Caco-2 (cell line): ENCODE data around the gene ZNF273. TPM values are rescaled to one million over a fixed set of nuclear protein-coding genes. Genes with fewer than 3 reads are reported as not detected.
A peak's percentile ranks its signal among the peaks of the same experiment; 100 is the strongest.

Experiments used
- BruUV-seq: library from RNA; stranded (reverse); fragments of 400-500 nt; replicated peaks from 2 replicates; lab custom pipeline; 2021; lab: Mats Ljungman, UMichigan
- CTCF ChIA-PET: fragments of 300-600 bp; sonication (Branson Sonifier 250); formaldehyde crosslinking; loops from one replicate; lab custom pipeline; 2022; ENCODE audit warnings: antibody characterized with exemption; lab: Charles Lee
- POLR2A ChIA-PET: fragments of 300-600 bp; sonication (Branson Sonifier 250); formaldehyde crosslinking; loops from one replicate; lab custom pipeline; 2022; ENCODE audit warnings: antibody characterized with exemption; lab: Charles Lee
- DNase-seq, 2 experiments: peaks; one replicate each; pipeline versions ENCODE4 v3.0.0 to v3.0.0-alpha.2; 2020 to 2022
- H3K27me3 ChIP-seq: replicated peaks from 2 replicates; pipeline ENCODE4 v1.6.0; 2011; ENCODE audit warnings: low read length; ENCODE audit not compliant: control insufficient read depth, insufficient read depth
- H3K36me3 ChIP-seq: 2 replicates; pipeline ENCODE4 v1.5.1; 2011; ENCODE audit warnings: low read length; ENCODE audit not compliant: control insufficient read depth, insufficient read depth
- H3K4me1 ChIP-seq: fragments of 250-450 bp; sonication (Bioruptor Pico); 2 replicates; pipeline ENCODE4 v1.5.1; 2020; ENCODE audit warnings: mild to moderate bottlenecking
- H3K4me3 ChIP-seq: 2 replicates; pipeline ENCODE4 v1.5.1; 2011; ENCODE audit warnings: low read depth, mild to moderate bottlenecking, control low read depth, low read length
- H3K9me3 ChIP-seq: fragments of 250-450 bp; sonication (Bioruptor Pico); 2 replicates; pipeline ENCODE4 v1.5.1; 2020; ENCODE audit warnings: mild to moderate bottlenecking, moderate library complexity
- H3K27ac Mint-ChIP-seq: one replicate; pipeline ENCODE4 v1.8.0; 2022; ENCODE audit warnings: mixed read lengths; ENCODE audit not compliant: unreplicated experiment
- H3K27me3 Mint-ChIP-seq: one replicate; pipeline ENCODE4 v1.8.0; 2022; ENCODE audit warnings: mixed read lengths; ENCODE audit not compliant: insufficient read depth, unreplicated experiment
- H3K36me3 Mint-ChIP-seq: one replicate; pipeline ENCODE4 v1.8.0; 2022; ENCODE audit warnings: mild to moderate bottlenecking, mixed read lengths; ENCODE audit not compliant: insufficient read depth, unreplicated experiment
- H3K4me1 Mint-ChIP-seq: one replicate; pipeline ENCODE4 v1.8.0; 2022; ENCODE audit warnings: low read depth, mixed read lengths; ENCODE audit not compliant: unreplicated experiment
- H3K4me3 Mint-ChIP-seq: one replicate; pipeline ENCODE4 v1.8.0; 2022; ENCODE audit warnings: mild to moderate bottlenecking, moderate library complexity, mixed read lengths; ENCODE audit not compliant: unreplicated experiment
- H3K9me3 Mint-ChIP-seq: one replicate; pipeline ENCODE4 v1.8.0; 2022; ENCODE audit warnings: mixed read lengths; ENCODE audit not compliant: unreplicated experiment
- intact Hi-C: fragments of 100-400 bp; cut with micrococcal nuclease; formaldehyde crosslinking; loops from one replicate; pipeline ENCODE4 v1.10.0; 2022; ENCODE audit not compliant: unreplicated experiment
- total RNA-seq: library from RNA; stranded (reverse); gene quantifications from 2 replicates; pipeline ENCODE4 v1.2.3, GENCODE V29; 2022
- TF ChIP-seq, protein P1 (sequence below), 2 experiments: fragments of 200-600 bp in 1 of 2; IDR thresholded peaks; 1 replicate in 1 of 2; 2 replicates in 1 of 2; pipeline versions ENCODE4 v1.5.1 to v1.8.0; 2011 to 2022; ENCODE audit warnings: antibody characterized with exemption in 1 of 2, control low read depth in 1 of 2, inconsistent platforms in 1 of 2, low read depth in 1 of 2, low read length in 1 of 2, mild to moderate bottlenecking in 1 of 2, moderate library complexity in 1 of 2; ENCODE audit not compliant: insufficient read depth in 1 of 2, severe bottlenecking in 1 of 2, unreplicated experiment in 1 of 2

The ZNF273 gene
- total RNA-seq, 1 experiment from 2014 or later, result 10.1 TPM

DNA sequence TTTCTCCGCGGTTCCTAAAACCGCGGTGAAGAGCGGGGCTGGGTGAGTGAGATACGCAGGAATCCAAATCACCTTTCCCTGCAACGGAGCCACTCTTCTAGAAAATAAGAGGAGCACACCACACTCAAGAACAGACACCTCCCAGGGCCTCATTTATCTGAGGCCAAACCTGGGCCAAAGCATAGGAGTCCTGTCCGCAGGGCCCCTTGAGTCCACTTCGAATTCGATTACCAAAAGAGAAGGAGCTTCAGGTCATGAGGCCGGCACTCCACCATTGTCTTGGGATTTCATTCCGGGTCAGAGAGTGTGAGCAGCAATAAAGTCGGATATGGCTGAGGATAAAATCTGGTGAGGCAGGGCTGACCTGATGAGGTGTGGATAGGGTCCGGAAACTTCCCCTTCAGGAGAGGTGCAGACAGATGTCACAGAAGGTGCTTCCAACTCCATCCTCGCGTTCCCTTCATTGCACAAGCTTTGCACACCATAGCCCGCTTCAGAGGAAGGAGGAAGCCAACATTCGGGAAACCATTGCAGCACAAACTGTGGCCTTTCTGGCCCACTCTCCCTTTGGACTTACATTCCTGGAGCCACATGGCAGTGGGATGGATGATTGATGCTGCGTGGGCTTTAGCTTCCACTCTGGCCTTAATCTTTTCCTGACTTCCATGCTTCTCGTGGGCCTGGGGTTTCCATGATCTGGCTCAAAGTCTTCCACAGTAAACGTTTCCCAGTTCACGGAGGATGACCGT is 27.2 kb upstream of the ZNF273 start:
- POLR2A ChIA-PET, result no interaction called here
- Mint-ChIP-seq H3K27me3 (peaks cover 3% of the 10 kb centered on the region), H3K9me3 (peaks cover 28% of the 10 kb centered on the region)

DNA sequence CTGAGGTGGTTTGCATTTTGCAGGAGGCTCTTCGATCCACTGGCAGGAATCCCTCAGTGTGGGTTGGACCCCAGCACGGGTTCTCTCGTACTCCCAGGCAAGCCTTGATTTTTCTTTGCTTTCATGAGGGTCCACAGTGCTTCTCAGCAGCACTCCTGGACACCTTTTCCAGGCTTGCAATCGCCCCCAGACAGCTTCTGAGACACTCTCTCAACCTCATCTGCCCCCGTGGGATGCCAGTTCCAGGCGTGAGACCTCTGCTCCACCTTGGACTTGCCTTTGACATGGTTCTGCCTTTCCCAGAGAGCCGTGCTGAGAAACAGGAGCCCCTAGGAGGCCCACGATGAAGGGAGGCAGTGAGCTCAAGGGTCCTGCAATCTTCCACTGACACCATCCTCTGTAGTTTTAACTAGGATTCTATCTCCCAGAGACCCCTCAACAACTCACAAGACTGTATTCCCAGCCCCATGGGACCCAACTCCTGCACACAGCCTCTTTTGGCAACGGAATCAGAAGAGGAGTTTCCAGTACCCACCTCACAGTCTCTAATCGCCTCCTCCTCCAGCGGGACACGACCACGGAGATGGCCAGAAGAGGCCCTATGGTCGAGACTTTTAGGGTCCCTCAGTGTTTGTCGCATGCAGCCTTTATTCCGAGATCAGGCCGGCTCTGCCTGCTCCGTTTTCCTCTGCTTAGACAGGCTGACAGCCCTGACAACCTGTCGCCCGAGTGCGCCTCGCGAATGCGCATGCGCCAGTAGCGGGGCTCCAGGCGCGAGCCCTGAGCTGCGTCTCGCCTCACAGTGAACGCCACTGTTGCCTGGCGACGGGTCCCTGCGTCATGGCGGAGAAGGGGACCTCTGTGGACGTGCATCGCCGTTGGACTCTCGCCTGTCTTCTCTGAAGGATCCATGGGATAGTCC is 26.0 kb upstream of the ZNF273 start:
- Mint-ChIP-seq H3K36me3 (no peaks in the 10 kb centered on the region), H3K27ac (no peak overlapping the region), H3K9me3 (peaks cover 28% of the 10 kb centered on the region), H3K4me1 (no peaks in the 10 kb centered on the region), H3K27me3 (peaks cover 3% of the 10 kb centered on the region), H3K4me3 (no peak overlapping the region)
- TF ChIP-seq, protein P1, sequence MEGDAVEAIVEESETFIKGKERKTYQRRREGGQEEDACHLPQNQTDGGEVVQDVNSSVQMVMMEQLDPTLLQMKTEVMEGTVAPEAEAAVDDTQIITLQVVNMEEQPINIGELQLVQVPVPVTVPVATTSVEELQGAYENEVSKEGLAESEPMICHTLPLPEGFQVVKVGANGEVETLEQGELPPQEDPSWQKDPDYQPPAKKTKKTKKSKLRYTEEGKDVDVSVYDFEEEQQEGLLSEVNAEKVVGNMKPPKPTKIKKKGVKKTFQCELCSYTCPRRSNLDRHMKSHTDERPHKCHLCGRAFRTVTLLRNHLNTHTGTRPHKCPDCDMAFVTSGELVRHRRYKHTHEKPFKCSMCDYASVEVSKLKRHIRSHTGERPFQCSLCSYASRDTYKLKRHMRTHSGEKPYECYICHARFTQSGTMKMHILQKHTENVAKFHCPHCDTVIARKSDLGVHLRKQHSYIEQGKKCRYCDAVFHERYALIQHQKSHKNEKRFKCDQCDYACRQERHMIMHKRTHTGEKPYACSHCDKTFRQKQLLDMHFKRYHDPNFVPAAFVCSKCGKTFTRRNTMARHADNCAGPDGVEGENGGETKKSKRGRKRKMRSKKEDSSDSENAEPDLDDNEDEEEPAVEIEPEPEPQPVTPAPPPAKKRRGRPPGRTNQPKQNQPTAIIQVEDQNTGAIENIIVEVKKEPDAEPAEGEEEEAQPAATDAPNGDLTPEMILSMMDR (IDR thresholded peaks at IDR 0.05; ENCODE audit: insufficient read depth in 1 of 2, low read depth in 1 of 2, low read length in 1 of 2, severe bottlenecking in 1 of 2, unreplicated experiment in 1 of 2), result no peak
- H3K27me3 ChIP-seq, result no peaks in the 10 kb centered on the region
- intact Hi-C loops, result no loop called here
- DNase-seq, result peak in 1 of 2 experiments; percentile 13
- ChIA-PET POLR2A (no interaction called here), CTCF (no interaction called here)
- H3K4me3 ChIP-seq, result no peak overlapping the region
- no peaks in the 10 kb centered on the region for H3K36me3 ChIP-seq
- H3K4me1 ChIP-seq, result no peaks in the 10 kb centered on the region
- peaks cover 24% of the 10 kb centered on the region for H3K9me3 ChIP-seq
- BruUV-seq, result no TSS peak

More for the DNA sequence above, 27.2 kb upstream of the ZNF273 start:
- TF ChIP-seq, protein P1 (IDR thresholded peaks at IDR 0.05; ENCODE audit: insufficient read depth in 1 of 2, low read depth in 1 of 2, low read length in 1 of 2, severe bottlenecking in 1 of 2, unreplicated experiment in 1 of 2), result no peak
- BruUV-seq, result no TSS peak
- Mint-ChIP-seq H3K4me1 (no peaks in the 10 kb centered on the region), H3K27ac (no peak overlapping the region), H3K4me3 (no peak overlapping the region), H3K36me3 (no peaks in the 10 kb centered on the region)
- no peak overlapping the region for H3K4me3 ChIP-seq
- H3K9me3 ChIP-seq, result peaks cover 21% of the 10 kb centered on the region
- peak in 1 of 2 experiments; percentile 5 for DNase-seq
- CTCF ChIA-PET, result no interaction called here
- no peaks in the 10 kb centered on the region for H3K4me1 ChIP-seq
- no peaks in the 10 kb centered on the region for H3K36me3 ChIP-seq
- no peaks in the 10 kb centered on the region for H3K27me3 ChIP-seq
- intact Hi-C loops, result no loop called here
